Endodermal cell (in vitro differentiated cells): ENCODE measurements around the gene RPAP3. TPM values are rescaled to one million over a fixed set of nuclear protein-coding genes. Genes with fewer than 3 reads are reported as not detected.

ENCODE experiments used
- DNase-seq: peaks from one replicate; pipeline ENCODE4 v3.0.0-alpha.2; 2017
- H3K27ac ChIP-seq: 2 replicates; pipeline ENCODE4 v1.5.1; 2013; ENCODE audit warnings: mild to moderate bottlenecking, low read depth, low read length, moderate library complexity
- H3K27me3 ChIP-seq: 2 replicates; pipeline ENCODE4 v1.6.1; 2013; ENCODE audit warnings: mild to moderate bottlenecking, low read length, moderate library complexity; ENCODE audit not compliant: insufficient read depth, control insufficient read depth, poor library complexity, severe bottlenecking
- H3K36me3 ChIP-seq: 2 replicates; pipeline ENCODE4 v1.7.0; 2013; ENCODE audit warnings: mild to moderate bottlenecking, low read length, moderate library complexity; ENCODE audit not compliant: control insufficient read depth, insufficient read depth
- H3K4me1 ChIP-seq: one replicate; pipeline ENCODE4 v1.7.0; 2013; ENCODE audit warnings: low read length; ENCODE audit not compliant: control insufficient read depth, insufficient read depth
- H3K4me3 ChIP-seq: 2 replicates; pipeline ENCODE4 v1.5.1; 2013; ENCODE audit warnings: mild to moderate bottlenecking, low read length, moderate library complexity
- H3K9ac ChIP-seq: 2 replicates; pipeline ENCODE4 v1.6.1; 2013; ENCODE audit warnings: mild to moderate bottlenecking, low read length, moderate library complexity; ENCODE audit not compliant: poor library complexity, severe bottlenecking; ENCODE audit errors: extremely low read depth
- H3K9me3 ChIP-seq: 2 replicates; pipeline ENCODE4 v1.6.1; 2013; ENCODE audit warnings: mild to moderate bottlenecking, low read length, moderate library complexity; ENCODE audit not compliant: control insufficient read depth
- H3K27ac Mint-ChIP-seq: 2 replicates; pipeline ENCODE4 v1.8.0; 2020; ENCODE audit warnings: mixed read lengths
- H3K27me3 Mint-ChIP-seq: 2 replicates; pipeline ENCODE4 v1.8.0; 2021; ENCODE audit warnings: mild to moderate bottlenecking, mixed read lengths; ENCODE audit not compliant: insufficient read depth
- H3K36me3 Mint-ChIP-seq: 2 replicates; pipeline ENCODE4 v1.8.0; 2020; ENCODE audit warnings: low read depth, mixed read lengths
- H3K4me1 Mint-ChIP-seq: 2 replicates; pipeline ENCODE4 v1.8.0; 2020; ENCODE audit warnings: mixed read lengths
- H3K4me3 Mint-ChIP-seq: 2 replicates; pipeline ENCODE4 v1.8.0; 2020; ENCODE audit warnings: mild to moderate bottlenecking, moderate library complexity, mixed read lengths
- H3K9me3 Mint-ChIP-seq: 2 replicates; pipeline ENCODE4 v1.8.0; 2020; ENCODE audit warnings: mild to moderate bottlenecking, mixed read lengths
- WGBS, 2 experiments: methylation state at CpG; one replicate each; pipeline versions ENCODE4 v1.1.5 to v1.1.7; 2013; ENCODE audit warnings: missing lambda C conversion rate in 2 of 2, mixed read lengths in 1 of 2; ENCODE audit not compliant: insufficient coverage in 1 of 2, insufficient read length in 1 of 2; 5-methylcytosine and 5-hydroxymethylcytosine counted together
- total RNA-seq, 2 donors: library from RNA; stranded (reverse); fragmentation: NEBNext Ultra II Directional in 1 of 2; extraction: Animal tissue kit (Norgen Biotek cat#: 25700) in 1 of 2; gene quantifications; 2 replicates in 1 of 2; 3 replicates in 1 of 2; pipeline ENCODE4 v1.2.1, GENCODE V29; 2021
- TF ChIP-seq, protein P1 (sequence below): fragments of 200-600 bp; sonication (generic); conservative IDR thresholded peaks from 2 replicates; pipeline ENCODE4 v1.5.0; 2021; ENCODE audit warnings: antibody characterized with exemption, mild to moderate bottlenecking

Gene RPAP3
- total RNA-seq, 2 donors from 2014 or later = 52.0 to 56.9 TPM

- 87 to 100% methylated on average over 2 to 3 of the region's 3 CpGs for WGBS, 2 experiments
- H3K27me3 ChIP-seq = no peaks in the 10 kb centered on the region
- H3K9me3 ChIP-seq = no peaks in the 10 kb centered on the region
- peaks cover 2% of the 10 kb centered on the region for H3K27me3 Mint-ChIP-seq
- no peak for DNase-seq
- no peak overlapping the region for H3K27ac ChIP-seq
- no peak overlapping the region for H3K27ac Mint-ChIP-seq
- TF ChIP-seq, protein P1, sequence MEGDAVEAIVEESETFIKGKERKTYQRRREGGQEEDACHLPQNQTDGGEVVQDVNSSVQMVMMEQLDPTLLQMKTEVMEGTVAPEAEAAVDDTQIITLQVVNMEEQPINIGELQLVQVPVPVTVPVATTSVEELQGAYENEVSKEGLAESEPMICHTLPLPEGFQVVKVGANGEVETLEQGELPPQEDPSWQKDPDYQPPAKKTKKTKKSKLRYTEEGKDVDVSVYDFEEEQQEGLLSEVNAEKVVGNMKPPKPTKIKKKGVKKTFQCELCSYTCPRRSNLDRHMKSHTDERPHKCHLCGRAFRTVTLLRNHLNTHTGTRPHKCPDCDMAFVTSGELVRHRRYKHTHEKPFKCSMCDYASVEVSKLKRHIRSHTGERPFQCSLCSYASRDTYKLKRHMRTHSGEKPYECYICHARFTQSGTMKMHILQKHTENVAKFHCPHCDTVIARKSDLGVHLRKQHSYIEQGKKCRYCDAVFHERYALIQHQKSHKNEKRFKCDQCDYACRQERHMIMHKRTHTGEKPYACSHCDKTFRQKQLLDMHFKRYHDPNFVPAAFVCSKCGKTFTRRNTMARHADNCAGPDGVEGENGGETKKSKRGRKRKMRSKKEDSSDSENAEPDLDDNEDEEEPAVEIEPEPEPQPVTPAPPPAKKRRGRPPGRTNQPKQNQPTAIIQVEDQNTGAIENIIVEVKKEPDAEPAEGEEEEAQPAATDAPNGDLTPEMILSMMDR = no peak
- H3K36me3 ChIP-seq = no peaks in the 10 kb centered on the region
- peaks cover 15% of the 10 kb centered on the region for H3K4me1 Mint-ChIP-seq
- H3K4me3 ChIP-seq = no peak overlapping the region
- no peak overlapping the region for H3K9ac ChIP-seq
- H3K36me3 Mint-ChIP-seq = no peaks in the 10 kb centered on the region
- no peaks in the 10 kb centered on the region for H3K9me3 Mint-ChIP-seq
- no peaks in the 10 kb centered on the region for H3K4me1 ChIP-seq
- H3K4me3 Mint-ChIP-seq = no peak overlapping the region
These were observed 33.5 kb upstream of the RPAP3 start for GRCh38 chr12:47739297-47739696.

DNA sequence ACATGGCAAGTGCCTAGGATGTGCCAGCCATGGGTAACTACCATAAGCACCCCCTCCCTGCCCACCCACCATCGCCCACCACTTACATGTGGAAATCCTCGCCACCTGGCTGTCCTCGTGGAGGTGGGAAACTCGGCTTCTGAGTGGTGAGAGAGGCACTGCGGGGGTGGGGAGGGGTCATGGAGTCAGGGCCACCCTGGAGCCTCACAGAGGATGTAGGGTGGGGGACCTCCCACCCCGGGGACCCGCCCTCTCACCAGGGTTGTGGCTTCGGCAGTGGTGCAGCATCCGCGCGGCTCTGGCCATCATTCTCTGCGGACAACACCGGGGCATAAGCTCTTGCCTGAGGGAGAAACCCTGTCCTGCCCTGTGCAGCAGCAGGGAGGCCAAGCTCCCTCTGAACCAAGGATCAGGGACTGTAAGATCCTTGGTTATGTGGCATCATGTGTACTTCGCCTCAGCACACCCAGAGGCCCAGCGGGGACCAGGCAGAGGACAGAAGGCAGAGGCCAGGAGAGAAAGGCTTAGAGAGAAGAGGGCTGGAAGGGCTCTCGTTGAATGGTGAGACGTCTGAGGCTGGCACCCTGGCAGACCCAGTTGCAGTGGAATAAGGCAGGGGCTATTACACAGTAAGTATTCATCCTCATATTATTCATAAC lies 32.2 kb upstream of the RPAP3 start:
- WGBS, 2 experiments = 90 to 96% methylated on average over 8 to 17 of the region's 17 CpGs
- TF ChIP-seq, protein P1 = no peak
- peaks cover 1% of the 10 kb centered on the region for H3K27me3 Mint-ChIP-seq

DNA sequence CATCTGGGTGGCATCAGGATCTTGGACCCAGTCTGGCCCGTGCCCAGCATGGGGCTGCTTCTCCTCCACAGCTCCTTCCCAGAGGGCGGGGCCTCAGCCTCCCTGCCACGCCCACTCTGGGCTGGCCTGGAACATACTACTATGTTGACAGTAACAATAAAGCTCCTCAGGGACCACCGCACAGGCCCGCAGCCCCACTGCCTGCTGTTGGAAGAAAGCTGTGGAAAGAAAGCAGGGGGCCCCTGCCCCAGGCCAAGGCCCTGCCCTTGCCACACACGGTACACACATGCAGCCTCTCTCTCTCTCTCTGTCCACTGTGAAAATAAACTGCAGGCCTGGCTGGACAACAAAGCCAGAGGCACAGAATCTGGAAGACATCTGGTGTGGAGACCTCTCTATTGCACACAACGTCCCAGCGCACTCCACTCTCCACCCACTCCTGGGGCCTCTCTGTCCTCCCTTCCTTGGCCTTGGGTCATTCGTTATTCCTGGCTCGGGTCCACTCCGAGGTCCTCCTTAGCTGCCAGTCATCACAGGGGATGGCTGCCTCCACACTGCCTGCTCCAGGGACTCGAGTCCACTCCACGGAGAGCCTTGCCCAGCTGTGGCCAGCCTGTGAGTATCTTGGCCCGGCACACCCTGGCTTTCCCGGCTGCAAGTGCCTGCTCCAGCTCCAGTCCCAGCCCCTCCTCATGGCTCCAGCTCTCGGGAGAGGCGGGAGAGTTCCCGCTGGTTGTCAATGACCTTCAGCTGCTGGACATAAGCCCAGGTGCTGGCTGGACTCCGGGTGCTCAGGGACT lies 31.2 kb upstream of the RPAP3 start:
- Histone ChIP-seq H3K9ac (no peak overlapping the region), H3K36me3 (no peaks in the 10 kb centered on the region), H3K9me3 (no peaks in the 10 kb centered on the region), H3K27me3 (no peaks in the 10 kb centered on the region), H3K4me3 (no peak overlapping the region), H3K27ac (peak overlapping the region; percentile 38), H3K4me1 (no peaks in the 10 kb centered on the region)
- no peaks in the 10 kb centered on the region for H3K9me3 Mint-ChIP-seq
- H3K4me1 Mint-ChIP-seq = peaks cover 10% of the 10 kb centered on the region
- DNase-seq = no peak
- H3K36me3 Mint-ChIP-seq = no peaks in the 10 kb centered on the region
- TF ChIP-seq, protein P1 = no peak
- H3K27me3 Mint-ChIP-seq = peaks cover 7% of the 10 kb centered on the region
- H3K4me3 Mint-ChIP-seq = no peak overlapping the region
- WGBS, 2 experiments = 91 to 95% methylated on average over 9 to 19 of the region's 19 CpGs
- H3K27ac Mint-ChIP-seq = no peak overlapping the region

More for the DNA sequence above, 32.2 kb upstream of the RPAP3 start:
- Histone ChIP-seq H3K36me3 (no peaks in the 10 kb centered on the region), H3K4me1 (no peaks in the 10 kb centered on the region), H3K27ac (no peak overlapping the region), H3K9ac (no peak overlapping the region), H3K4me3 (no peak overlapping the region), H3K9me3 (no peaks in the 10 kb centered on the region), H3K27me3 (no peaks in the 10 kb centered on the region)
- Mint-ChIP-seq H3K4me1 (peaks cover 10% of the 10 kb centered on the region), H3K27ac (no peak overlapping the region), H3K9me3 (no peaks in the 10 kb centered on the region), H3K36me3 (no peaks in the 10 kb centered on the region), H3K4me3 (no peak overlapping the region)
- no peak for DNase-seq
